ENCODE results near the gene PPP3R1.

- TF ChIP-seq PBX3 (IDR thresholded peaks at IDR 0.05; ENCODE audit: insufficient replicate concordance, low read depth, low read length) (no peak), TAF1 (IDR thresholded peaks at IDR 0.05; ENCODE audit: borderline replicate concordance, low read depth, low read length) (no peak), HDGF (IDR thresholded peaks at IDR 0.05) (no peak), CTCF (IDR thresholded peaks at IDR 0.05 in 2 of 3, conservative IDR thresholded peaks at IDR 0.05 in 1 of 3; ENCODE audit: control insufficient read depth in 2 of 3, extremely low read depth in 1 of 3, insufficient read depth in 1 of 3, low read depth in 3 of 3, low read length in 3 of 3) (peak; percentile 33 to 39 (median 37); a peak in 5 of 6 replicates), HDAC2 (IDR thresholded peaks at IDR 0.05) (no peak), CHD2 (IDR thresholded peaks at IDR 0.05; ENCODE audit: borderline replicate concordance, low read depth, low read length) (no peak)
Measured at GRCh38 chr2:68196120-68196716, 56.1 kb downstream of the PPP3R1 start.

Data from GM12878 (cell line).